Fibroblast of pulmonary artery (primary cell): ENCODE data around the gene FYCO1.

ENCODE experiments used
- DNase-seq: peaks from one replicate; pipeline ENCODE4 v3.0.0-alpha.2; 2010; ENCODE audit warnings: low read depth
- H3K4me3 ChIP-seq: replicated peaks from 2 replicates; pipeline ENCODE4 v1.5.1; 2011; ENCODE audit warnings: low read depth, mild to moderate bottlenecking, control low read depth, low read length, moderate library complexity
- TF ChIP-seq, protein P1 (sequence below): IDR thresholded peaks from 2 replicates; pipeline ENCODE4 v1.5.1; 2011; ENCODE audit warnings: mild to moderate bottlenecking, control low read depth, low read length, inconsistent platforms; ENCODE audit errors: missing control alignments

The FYCO1 gene

DNA sequence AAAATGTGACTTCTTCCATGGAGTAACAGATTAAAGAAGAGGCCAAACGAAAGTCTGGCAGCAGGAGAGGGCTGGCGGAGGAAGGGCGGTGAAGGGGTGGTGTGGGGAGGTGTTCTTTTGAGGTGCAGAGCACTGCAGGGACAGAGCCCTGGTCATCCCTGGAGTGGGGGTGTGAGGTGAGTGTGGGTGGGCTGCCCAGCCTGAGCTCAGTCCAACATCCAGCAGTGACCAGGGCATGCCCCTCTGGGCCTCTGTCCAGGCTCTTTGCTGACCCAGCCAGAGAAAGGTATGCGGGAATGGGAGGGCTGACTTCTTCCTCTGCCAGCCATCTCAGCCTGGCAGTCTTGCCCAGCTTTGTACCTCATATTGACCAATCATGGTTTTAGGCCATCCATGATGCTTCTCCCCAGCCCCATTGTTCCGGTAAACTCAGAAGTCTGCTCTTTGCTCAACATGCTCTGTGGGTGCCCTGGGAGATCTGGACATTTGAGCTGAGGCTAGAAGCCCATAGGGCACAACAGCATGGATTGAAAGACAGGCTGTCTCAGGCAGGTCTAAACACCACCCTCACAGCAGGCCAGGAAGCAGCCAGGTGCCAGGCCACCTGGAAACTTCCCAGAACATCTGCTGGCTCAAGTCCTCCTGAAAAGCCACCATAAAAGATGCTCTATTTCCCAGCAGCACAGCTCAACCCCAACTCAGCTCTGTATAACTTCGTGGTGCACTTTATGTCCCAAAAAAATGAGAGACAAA lies 78.3 kb downstream of the FYCO1 start:
- H3K4me3 ChIP-seq: no peak overlapping the region
- TF ChIP-seq, protein P1, sequence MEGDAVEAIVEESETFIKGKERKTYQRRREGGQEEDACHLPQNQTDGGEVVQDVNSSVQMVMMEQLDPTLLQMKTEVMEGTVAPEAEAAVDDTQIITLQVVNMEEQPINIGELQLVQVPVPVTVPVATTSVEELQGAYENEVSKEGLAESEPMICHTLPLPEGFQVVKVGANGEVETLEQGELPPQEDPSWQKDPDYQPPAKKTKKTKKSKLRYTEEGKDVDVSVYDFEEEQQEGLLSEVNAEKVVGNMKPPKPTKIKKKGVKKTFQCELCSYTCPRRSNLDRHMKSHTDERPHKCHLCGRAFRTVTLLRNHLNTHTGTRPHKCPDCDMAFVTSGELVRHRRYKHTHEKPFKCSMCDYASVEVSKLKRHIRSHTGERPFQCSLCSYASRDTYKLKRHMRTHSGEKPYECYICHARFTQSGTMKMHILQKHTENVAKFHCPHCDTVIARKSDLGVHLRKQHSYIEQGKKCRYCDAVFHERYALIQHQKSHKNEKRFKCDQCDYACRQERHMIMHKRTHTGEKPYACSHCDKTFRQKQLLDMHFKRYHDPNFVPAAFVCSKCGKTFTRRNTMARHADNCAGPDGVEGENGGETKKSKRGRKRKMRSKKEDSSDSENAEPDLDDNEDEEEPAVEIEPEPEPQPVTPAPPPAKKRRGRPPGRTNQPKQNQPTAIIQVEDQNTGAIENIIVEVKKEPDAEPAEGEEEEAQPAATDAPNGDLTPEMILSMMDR: no peak
- no peak for DNase-seq

DNA sequence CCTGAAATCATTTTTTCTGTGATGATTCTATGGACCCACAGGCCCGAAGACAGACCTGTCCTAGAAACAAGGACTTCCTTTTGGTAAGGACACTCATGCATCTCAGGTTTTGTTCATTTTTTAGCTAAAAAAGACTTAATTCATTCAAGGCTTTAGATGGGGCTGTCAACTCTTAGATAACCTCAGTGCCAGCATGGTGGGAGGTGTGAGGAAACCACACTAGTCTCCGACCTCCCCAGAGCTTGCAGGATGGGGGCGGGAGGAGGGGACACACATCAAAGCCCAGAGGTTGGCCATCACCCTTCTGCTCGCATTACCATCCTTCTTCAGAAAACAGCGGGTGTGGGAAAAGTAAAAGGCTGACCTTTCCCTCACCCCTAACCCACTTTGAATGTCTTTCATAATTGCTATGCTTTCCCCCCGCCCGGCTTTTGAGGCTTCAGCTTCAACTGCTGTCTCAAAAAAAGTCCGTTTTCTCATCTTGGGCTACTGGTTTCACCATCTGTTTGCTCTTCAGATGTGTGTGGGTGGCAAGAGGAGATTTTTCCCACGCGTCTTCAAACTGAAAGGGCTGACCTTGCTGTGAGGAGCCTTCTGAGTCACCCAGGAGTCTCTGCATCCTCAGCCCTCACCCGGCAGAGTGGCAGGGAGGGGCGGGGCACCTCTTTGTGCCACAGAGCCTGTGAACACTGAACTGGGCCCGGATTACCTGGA lies 79.9 kb downstream of the FYCO1 start:
- TF ChIP-seq, protein P1: no peak
- DNase-seq: peak; percentile 65
- no peak overlapping the region for H3K4me3 ChIP-seq

DNA sequence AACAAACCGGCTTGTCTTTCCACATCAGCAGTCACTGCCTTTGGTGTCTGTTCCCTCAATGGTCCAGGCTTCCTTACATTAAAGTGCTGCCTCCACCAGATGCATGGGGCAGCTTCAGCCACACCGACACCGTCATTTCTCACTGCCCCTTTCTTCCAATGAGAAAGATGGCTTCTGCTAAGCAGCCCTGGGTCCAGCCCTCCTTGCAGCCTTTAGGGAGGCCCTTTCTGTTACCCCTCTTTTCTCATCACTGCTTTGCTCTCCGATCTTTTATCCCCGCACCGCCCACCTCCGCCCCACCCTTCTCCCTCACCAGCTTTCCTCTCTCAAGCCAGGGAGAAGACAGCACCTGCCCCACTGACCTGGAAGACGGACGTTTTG lies 80.6 kb downstream of the FYCO1 start:
- H3K4me3 ChIP-seq: no peak overlapping the region
- DNase-seq: no peak
- TF ChIP-seq, protein P1: no peak

DNA sequence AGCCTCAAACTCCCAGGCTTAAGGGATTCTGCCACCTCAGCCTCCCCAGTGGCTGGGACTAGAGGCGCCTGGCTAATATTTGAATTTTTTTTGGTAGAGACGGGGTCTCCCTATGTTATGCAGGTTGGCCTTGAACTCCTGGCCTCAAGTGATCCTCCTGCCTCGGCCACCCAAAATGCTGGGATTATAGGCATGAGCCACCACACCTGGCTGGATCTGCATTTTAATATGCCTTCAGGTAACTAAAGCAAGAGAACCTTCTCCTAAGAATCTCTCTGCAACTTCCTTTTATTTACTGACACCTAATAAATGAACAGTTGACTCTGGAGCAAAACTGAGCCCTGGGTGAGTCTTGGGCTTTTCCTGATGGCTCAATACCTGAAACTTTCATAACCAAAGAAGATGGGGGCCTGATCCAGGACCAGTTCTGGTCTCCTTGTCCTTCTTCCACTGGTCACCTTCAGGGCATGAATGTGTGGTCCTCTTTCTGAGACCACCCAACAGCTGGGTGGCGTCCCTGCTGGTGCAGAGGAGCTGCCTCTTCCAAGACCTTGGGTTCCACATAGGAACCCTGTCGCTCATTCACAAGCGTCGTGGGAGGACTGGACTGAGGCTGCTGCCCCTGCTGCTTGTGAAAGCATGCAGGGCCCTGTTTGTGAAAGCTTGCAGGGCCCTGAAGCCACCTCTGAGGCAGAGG lies 81.1 kb downstream of the FYCO1 start:
- no peak for DNase-seq
- H3K4me3 ChIP-seq: no peak overlapping the region
- TF ChIP-seq, protein P1: no peak

DNA sequence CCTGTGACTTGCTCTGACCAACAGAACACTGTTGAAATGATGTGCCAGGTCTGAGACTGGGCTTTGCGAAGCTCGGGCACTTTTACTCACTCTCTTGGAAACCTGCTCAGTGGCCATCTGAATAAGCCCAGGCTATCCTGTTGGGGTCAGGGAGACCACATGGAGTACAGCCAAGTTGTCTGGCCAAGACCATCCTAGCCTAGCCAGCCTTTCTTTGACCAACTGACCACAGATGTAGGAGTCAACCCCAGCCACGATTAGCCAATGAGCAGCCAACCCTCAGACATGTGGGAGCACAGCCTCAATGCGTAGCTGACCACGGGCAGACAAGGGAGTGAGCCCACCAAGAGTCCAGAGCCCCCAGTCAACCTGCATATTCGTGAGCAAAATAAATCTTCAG lies 83.2 kb downstream of the FYCO1 start:
- DNase-seq: no peak
- TF ChIP-seq, protein P1: no peak
- H3K4me3 ChIP-seq: no peak overlapping the region

DNA sequence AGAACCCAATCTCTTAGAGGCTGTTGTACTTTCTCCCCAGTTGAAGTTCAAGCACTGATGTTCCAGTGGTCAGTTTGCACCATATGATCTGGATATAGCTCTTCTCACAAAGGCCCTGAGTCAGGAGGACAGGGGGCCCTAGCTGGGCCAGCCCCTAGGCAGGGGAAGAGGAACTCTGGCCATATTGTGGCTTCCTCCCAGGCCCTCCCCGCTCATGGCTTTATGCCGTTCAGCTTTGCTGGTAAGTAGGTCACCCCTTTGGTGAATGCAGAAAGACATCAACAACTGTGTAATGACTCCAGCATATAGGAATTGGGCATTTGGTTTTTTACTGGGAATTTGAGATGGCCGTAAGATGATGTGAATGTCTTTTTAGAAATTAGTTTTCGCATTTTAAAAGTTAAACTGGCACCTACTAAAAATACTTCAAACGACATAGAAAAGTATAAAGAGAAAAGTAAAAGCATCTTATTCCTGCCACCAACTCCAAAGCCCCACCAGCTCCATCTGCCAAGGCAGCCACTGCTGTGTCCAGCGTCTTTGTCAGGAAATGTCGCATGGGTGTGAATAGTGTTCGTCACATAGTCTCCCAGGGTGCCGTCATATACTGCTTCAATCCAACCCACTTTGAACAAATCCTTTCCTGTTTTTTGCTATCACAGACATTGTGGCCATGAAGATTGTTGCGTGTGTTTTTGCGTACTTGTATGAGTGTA lies 84.0 kb downstream of the FYCO1 start:
- TF ChIP-seq, protein P1: no peak
- DNase-seq: no peak
- no peak overlapping the region for H3K4me3 ChIP-seq
